ENCODE results near the gene DSTYK.
A peak's percentile ranks its signal among the peaks of the same experiment; 100 is the strongest.
"Not testable (repeated sequence)": the region's sequence is repeated elsewhere in the genome, so short reads cannot be mapped to it uniquely, and the experiment has no call there.

DSTYK gene

DNA sequence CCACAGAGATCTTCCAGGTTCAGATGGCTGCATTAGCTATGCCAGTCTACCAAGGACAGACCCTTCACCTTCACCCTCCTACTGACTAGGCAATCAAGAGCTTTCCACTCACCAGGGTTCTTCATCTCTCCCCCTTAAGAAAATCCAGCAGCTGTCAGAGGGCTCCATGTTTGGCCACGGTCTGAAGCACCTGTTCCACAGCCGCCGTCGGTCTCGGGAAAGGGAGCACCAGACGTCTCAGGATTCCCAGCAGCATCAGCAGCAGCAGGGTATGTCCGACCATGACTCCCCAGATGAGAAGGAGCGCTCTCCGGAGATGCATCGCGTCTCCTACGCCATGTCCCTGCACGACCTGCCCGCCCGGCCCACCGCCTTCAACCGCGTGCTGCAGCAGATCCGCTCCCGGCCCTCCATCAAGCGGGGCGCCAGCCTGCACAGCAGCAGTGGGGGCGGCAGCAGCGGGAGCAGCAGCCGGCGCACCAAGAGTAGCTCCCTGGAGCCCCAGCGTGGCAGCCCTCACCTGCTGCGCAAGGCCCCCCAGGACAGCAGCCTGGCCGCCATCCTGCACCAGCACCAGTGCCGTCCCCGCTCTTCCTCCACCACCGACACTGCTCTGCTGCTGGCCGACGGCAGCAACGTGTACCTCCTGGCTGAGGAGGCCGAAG, 30.0 kb upstream of the DSTYK start:
- DNase-seq, result no peak

DNA sequence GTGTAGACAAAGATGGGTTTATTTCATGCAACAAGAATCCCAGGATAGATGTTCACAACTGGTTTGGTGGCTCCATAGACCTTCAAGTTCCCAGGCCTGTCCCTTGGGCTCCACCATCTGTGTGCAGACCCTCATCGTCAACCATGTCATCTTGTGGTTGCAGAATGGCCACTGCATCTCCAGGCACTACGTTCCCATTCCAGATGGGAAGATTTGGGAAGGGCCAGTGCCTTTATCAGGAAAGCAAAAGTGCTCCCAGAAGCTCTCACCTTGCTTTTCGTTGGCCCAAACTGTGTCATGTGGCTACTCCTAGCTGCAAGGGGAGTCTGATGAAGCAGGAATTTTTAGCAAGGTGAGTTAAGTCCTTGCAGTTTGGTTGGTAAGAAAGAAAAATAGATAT, 29.1 kb upstream of the DSTYK start:
- no peak for DNase-seq

DNA sequence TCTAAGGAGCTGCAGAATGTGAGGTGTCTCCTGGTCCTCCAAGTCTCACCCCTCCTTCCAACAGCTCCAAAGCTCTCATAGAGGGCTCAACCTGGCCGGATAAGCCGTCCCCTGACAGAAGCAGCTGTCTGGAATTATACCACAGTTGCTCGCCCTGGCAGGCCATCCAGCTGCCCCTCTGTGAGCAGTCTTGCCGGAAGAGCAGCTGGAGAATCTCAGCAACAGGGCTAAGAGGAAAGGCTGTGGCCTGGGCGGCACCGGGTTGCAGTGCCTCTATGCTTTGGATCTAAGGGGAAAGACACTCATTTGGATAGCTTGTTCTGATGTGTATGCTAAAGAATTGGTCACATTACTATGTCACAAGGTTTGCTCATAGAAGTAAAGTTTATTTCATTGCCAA, 28.6 kb upstream of the DSTYK start:
- DNase-seq, result peak; percentile 93

- DNase-seq, result no peak
Observed at GRCh38 chr1:205239078-205239477, 27.6 kb upstream of the DSTYK start.

DNA sequence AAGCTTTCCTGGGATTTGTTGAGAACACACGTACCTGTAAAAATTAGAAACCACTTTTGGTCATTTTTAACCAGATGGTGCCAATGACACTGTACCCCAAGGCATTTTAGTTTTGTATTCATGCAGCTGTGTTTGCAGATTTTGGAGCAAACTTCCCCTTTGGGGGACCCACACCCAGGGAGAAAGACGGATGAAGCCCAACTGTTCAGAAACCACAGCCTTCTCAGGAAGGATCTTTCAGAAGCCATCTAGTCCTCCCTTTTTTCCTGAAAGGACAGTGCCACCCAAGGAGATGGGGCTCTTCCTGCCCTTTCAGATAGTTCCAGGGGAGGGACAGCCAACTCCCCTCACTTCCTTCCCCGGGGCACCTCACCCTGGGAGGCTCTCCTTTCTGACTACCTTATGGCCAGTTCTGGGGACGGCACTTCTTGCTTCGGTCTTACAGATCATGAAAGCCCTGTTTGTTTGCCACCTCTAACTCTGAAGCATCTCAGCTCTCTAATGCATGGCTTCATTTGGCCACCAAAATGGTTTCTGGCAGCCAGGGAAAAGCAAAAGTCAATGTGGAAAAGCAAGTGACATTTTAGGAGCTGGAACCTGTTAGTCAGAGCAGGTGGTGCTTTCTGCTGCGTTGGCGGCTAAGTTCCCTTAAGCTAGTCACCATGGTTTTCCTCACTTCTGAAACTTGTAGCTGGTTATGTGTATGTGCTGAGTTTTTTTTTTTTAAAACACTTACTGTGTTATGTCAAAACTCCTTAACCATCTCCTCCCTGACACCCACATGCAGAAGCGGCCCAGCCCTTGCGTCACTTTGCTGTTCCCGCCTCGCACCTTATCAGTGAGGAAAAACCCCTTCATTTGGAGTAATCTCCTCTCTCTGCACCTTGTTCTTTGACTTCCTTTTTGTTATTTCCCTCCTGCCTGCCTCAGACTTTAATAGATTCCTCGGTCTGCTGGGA, 26.3 kb upstream of the DSTYK start:
- no peak for DNase-seq

DNA sequence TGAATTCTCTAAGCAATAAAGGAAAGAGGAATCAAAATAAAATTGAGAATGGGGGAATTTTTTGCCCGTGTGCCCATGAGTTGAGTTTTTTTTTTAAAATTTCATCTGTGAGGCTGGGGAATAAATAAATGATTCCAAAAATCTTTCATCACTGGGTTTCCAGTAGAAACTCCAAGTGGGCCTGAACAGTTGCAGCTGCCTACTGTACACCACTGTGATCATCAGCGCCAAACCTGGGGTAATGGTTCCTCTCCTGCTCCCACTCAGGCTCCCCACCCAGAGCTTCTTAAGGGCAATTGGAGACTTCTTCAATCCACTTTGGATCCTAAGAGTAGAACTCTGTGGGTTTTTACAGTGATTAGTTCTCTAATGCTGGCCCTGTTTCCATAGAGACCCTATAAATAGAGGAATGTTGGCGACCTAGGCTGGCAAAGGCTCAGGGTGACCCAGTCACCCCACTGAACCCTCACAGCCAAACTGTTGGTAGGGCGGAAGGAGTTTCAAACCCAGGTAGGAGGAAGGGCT, 25.5 kb upstream of the DSTYK start:
- DNase-seq, result no peak

- DNase-seq, result no peak
Observed at GRCh38 chr1:205236526-205236925, 25.0 kb upstream of the DSTYK start.

DNA sequence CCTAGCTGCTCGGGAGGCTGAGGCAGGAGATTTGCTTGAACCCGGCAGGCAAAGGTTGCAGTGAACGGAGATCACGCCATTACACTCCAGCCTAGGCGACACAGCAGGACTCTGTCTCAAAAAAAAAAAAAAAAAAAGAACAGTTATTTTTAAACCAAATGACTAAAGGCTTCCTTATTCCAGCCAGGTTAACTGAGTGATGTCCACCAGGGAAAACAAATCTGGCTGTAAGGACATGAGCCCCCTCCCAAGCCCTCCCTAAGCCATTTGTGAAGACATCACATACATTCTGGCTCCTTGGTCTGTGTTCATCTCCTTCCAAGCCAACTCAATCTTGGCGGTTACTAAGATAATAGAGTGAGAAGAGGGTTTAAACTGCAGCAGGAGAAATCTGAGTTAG, 24.4 kb upstream of the DSTYK start:
- DNase-seq, result no peak

GRCh38 chr1:205233986-205234385, 22.5 kb upstream of the DSTYK start:
- DNase-seq, result not testable (repeated sequence)

GRCh38 chr1:205232945-205233397, 21.5 kb upstream of the DSTYK start:
- no peak for DNase-seq

DNA sequence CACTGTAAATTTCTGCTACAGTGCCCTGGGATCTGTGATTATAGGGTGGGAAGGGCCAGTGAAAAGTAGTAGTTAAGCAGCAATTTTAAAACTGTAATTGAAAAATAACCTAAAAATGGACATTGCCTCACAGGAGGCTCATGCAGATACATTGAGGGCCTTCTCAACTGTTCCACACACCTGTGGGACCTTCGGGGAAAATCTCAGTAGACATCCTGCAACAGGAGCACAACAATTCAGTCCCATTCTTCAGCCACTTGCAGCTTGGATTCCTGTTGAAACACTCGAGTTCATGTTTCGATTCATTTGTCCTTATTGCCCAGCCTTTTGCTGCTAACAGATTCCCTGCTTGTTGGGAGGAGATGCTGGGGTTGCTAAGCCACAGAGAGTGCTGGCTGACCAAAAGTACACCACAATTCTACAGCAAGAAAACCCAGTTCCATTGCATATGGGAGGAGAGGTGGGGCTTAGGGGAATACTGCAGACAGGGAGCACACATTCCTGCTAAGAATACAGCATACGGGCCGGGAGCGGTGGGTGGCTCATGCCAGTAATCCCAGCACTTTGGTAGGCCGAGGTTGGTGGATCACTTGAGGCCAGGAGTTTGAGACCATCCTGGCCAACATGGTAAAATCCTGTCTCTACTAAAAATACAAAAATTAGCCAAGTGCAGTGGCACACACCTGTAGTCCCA, 20.8 kb upstream of the DSTYK start:
- no peak for DNase-seq

DNA sequence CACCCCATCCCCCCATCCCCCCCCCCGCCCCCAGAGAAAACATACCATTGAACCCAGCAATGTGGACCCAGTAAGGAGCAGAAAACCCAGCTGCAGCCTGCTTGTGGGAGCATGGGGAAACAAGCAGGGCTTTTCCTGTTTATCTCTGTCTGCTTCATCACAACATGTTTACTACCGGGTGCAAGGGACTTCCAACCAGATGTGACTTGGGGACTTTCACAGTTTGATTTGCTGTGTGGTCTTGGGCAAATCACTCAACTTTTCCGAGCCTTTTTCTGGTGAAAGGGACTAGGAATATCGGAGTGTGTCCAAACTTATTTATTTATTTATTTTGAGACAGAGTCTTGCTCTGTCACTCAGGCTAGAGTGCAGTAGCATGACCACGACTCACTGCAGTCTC, 19.5 kb upstream of the DSTYK start:
- DNase-seq, result no peak

- no peak for DNase-seq
Observed at GRCh38 chr1:205229916-205230700, 18.6 kb upstream of the DSTYK start.

DNA sequence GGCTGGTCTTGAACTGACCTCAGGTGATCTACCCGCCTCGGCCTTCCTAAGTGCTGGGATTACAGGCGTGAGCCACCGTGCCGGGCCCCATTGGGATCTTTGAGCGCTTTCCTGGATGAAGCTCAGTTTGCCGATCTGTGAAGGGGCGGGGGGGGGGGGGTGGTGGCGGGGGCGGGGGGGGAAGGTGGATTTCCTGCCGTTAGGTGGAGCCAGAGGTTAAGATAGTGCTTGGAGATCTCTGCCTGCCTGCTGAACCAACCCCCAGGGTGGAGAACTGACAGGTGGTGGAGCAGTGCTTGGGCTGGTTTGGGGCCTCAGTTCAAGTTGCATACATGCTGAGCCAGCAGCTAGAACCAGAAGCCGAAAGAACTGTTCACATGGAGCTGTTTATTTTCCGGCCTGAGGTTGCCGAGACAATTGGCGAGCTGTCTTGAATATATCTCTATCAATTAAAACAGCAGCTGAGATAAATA, 17.9 kb upstream of the DSTYK start:
- peak; percentile 97 for DNase-seq

DNA sequence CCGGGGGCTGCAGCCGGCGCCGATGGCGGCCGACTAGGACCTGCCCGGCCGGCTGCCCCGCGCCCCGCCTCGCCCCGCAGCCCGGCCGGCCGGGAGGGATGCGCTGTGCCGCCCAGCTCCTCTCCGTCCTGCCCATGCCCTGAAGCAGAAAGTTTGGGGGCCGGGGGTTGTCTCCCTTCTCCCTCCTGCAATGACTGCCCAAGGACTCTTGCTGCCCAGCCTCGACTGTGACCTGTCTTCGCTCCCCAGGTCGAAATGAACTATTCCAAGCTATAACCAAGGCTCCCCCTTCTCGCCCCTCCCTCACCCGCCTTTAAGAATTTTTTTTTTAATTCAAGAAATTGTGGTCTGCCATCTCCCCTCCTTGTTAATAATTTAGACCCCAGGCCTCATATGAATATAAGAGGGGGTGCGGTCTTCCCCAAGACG, 16.6 kb upstream of the DSTYK start:
- DNase-seq, result peak; percentile 63

DNA sequence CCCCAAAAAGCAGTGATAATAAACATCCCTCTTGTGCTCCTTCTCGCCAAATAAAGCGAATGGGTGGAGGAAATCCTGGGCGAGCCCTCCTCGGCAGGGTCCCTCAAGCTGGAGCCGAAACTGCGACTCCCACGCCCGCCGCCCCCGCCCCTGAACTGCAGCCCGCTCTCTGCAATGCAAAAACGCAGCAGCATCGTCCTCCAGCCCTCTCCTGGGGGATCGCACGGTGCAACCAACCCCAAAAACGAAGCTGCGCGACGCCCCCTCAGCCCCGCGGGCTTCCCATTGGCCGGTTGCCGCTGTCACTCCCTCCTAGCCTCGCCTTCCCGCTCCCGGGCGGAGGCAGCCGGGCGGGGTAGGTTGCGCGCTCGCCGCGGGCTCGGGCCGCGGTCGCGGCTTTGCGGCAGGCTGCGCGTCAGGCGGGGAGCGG, 16.1 kb upstream of the DSTYK start, which contains the start of gene TMCC2:
Gene TMCC2 (plus strand): TSS at position 363 of the 430 bp plus-strand sequence. CDS start 619 bp downstream, outside the sequence.
- peak; percentile 98 for DNase-seq

DNA sequence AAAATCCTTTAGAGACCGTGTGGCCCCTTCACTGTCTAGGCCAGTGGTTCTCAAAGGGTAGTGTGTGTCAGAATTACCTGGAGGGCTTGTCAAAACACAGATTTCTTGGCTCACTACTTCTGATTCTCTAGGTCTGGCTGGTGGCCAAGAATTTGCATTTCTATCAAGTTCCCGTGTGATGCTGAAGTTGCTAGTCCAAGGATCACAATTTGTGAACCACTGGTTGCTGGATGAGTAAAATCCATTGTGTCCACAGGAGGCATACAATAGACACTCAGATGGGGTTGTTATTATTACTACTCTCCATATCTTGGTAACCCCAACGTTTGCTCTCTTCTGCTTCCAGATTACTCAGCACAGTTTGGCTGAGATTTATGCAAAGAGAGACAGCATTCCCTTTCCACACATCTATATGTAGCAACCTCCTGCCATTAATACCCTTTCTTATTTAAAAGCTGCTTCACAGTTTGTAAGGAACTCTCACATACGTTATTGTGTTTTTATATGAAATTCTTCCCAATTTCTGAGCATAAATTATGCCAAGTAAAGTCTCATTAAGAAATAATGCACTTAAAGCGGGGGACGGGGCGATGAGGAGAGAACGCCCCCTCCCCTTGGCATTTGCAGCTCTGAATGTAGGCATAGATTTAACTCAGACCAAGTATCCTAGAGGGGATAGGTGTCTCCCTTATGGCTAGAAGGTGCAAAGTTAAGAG, 15.5 kb upstream of the DSTYK start:
- DNase-seq, result peak; percentile 54

DNA sequence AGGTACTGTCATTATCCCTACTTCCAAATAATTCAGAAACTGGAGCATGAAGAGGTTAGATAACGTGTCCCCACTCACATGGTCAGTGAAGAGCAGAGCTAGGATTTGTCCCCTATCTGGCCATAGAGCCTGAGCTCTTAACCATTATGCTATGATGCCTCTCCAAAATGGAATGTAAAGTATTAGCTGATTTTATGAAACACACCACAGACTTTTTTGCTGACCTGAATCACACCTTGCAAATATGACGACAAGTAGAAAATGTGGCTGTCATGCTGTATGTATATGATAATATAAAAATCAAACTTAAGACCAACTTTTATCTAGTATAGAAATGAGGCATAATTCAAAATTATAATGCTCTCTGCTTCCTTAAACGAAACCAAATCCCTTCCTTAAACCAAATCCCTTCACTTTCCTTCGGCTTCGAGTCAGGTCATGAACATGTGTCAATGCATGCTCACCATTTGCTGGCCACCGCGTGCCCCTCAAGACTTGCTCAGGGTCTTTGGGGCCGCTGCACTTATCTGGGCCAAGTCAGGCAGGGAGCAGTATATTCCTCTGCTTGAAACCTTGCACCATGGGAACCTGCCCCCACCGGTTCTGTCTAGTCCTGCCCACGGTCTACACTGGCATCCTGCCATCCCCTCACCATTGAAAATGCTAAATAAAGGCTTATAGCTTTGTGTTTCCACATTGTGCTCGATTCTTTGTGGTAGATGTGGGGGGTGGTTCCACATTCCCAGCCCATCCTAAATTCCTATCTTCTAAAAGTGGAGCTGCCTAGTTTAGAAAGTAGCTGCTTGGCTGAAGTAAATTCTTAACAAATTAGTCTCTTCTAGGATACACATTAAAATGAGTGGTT, 14.6 kb upstream of the DSTYK start:
- DNase-seq, result no peak

DNA sequence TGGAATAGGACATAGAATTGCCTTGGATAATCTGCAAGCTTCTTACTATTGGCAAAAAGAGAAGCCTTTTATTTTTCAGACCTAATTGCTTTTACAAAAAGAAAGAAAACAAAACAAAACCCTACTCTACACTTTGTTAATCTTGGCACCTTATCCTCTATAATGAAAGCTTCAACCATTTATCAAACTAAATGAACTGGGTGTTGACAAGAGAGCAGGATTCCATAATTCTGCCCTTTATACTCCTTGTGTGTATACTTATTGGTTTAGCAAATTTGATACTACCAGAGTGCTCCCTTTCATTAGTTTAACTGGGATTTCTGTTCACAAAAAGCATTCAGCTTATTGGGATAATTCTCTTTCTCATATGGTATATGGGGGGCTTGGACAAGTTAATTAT, 13.2 kb upstream of the DSTYK start:
- DNase-seq, result no peak

GRCh38 chr1:205220421-205220820, 8.9 kb upstream of the DSTYK start:
- DNase-seq, result no peak

Measured in NCI-H82 (cell line).